SK-N-SH (cell line): ENCODE results near the gene NEDD8. TPM values are rescaled to one million over a fixed set of nuclear protein-coding genes. Genes with fewer than 3 reads are reported as not detected.

Experiments
- CTCF ChIA-PET: fragments of 300-600, 350-600 bp; formaldehyde crosslinking; extraction: SDS; loops from one replicate; lab custom pipeline; 2021; lab: Yijun Ruan, JAX
- POLR2A ChIA-PET: fragments of 350-600 bp; sonication (Branson Sonifier 250); formaldehyde crosslinking; extraction: SDS; loops from one replicate; lab custom pipeline; 2020; ENCODE audit warnings: antibody characterized with exemption, inconsistent platforms; lab: Yijun Ruan, JAX
- DNase-seq: peaks from one replicate; pipeline ENCODE4 v3.0.0; 2012
- H2AFZ ChIP-seq: fragments of 200-600 bp; sonication (generic); 2 replicates; pipeline ENCODE4 v1.8.1; 2016; ENCODE audit warnings: antibody characterized with exemption, mild to moderate bottlenecking, low read depth
- H3F3A ChIP-seq: fragments of 200-600 bp; sonication (generic); replicated peaks from 2 replicates; pipeline ENCODE3; 2016; ENCODE audit warnings: antibody characterized with exemption, mild to moderate bottlenecking; ENCODE audit not compliant: insufficient read depth
- H3K27ac ChIP-seq, 2 experiments: fragments of 200-500 bp in 1 of 2; fragments of 200-600 bp in 1 of 2; sonication (Bioruptor generic) in 1 of 2; sonication (generic), shearing (Covaris generic) in 1 of 2; 2 replicates each; pipeline versions ENCODE4 v1.5.1 to v1.6.1; 2014 to 2016; ENCODE audit warnings: low read depth in 2 of 2, inconsistent platforms in 1 of 2, low read length in 1 of 2, mild to moderate bottlenecking in 1 of 2, mixed read lengths in 1 of 2
- H3K27me3 ChIP-seq: fragments of 200-600 bp; sonication (generic), shearing (Covaris generic); 2 replicates; pipeline ENCODE4 v1.6.1; 2016; ENCODE audit warnings: mixed run types; ENCODE audit not compliant: insufficient read depth
- H3K36me3 ChIP-seq, 2 experiments: fragments of 200-500 bp in 1 of 2; fragments of 200-600 bp in 1 of 2; sonication (Bioruptor generic) in 1 of 2; sonication (generic) in 1 of 2; replicated peaks in 1 of 2; 2 replicates each; pipeline versions ENCODE3 to v1.5.1; 2014 to 2016; ENCODE audit warnings: low read length in 1 of 2, mild to moderate bottlenecking in 1 of 2; ENCODE audit not compliant: insufficient read depth in 2 of 2, control insufficient read depth in 1 of 2
- H3K4me1 ChIP-seq, 2 experiments: fragments of 200-500 bp in 1 of 2; fragments of 200-600 bp in 1 of 2; sonication (Bioruptor generic) in 1 of 2; sonication (generic), shearing (Covaris generic) in 1 of 2; 2 replicates each; pipeline versions ENCODE4 v1.5.1 to v1.6.1; 2014 to 2016; ENCODE audit warnings: low read depth in 1 of 2, low read length in 1 of 2, mixed run types in 1 of 2; ENCODE audit not compliant: insufficient read depth in 2 of 2, control insufficient read depth in 1 of 2
- H3K4me2 ChIP-seq: fragments of 200-600 bp; sonication (generic), shearing (Covaris generic); 2 replicates; pipeline ENCODE4 v1.6.1; 2017; ENCODE audit warnings: mixed run types
- H3K4me3 ChIP-seq, 2 experiments: fragments of 200-500 bp in 1 of 2; fragments of 200-600 bp in 1 of 2; sonication (Bioruptor generic) in 1 of 2; sonication (generic), shearing (Covaris generic) in 1 of 2; 2 replicates each; pipeline versions ENCODE4 v1.5.1 to v1.8.1; 2014 to 2016; ENCODE audit warnings: low read depth in 2 of 2, inconsistent platforms in 1 of 2, low read length in 1 of 2, mild to moderate bottlenecking in 1 of 2, mixed read lengths in 1 of 2, moderate library complexity in 1 of 2
- H3K79me2 ChIP-seq: fragments of 200-600 bp; sonication (generic); 2 replicates; pipeline ENCODE4 v1.8.1; 2017; ENCODE audit warnings: mild to moderate bottlenecking; ENCODE audit not compliant: insufficient read depth
- H3K9ac ChIP-seq: fragments of 200-600 bp; sonication (generic); 2 replicates; pipeline ENCODE4 v1.6.1; 2017; ENCODE audit warnings: mixed run types
- H3K9me2 ChIP-seq: fragments of 200-600 bp; sonication (generic); 2 replicates; pipeline ENCODE4 v1.6.1; 2017; ENCODE audit warnings: mixed run types
- H3K9me3 ChIP-seq: fragments of 200-600 bp; sonication (generic); 2 replicates; pipeline ENCODE4 v1.6.1; 2017; ENCODE audit warnings: mixed run types, mild to moderate bottlenecking, moderate library complexity
- H4K20me1 ChIP-seq: fragments of 200-600 bp; sonication (generic); 2 replicates; pipeline ENCODE4 v1.6.1; 2017; ENCODE audit warnings: mild to moderate bottlenecking, mixed run types; ENCODE audit not compliant: insufficient read depth
- GATA2 ChIP-seq: sonication (generic); formaldehyde crosslinking; IDR thresholded peaks from 2 replicates; pipeline ENCODE4 v1.5.0; 2020; ENCODE audit warnings: mild to moderate bottlenecking, missing genetic modification reagents
- NRF1 ChIP-seq: IDR thresholded peaks from 2 replicates; pipeline ENCODE4 v1.6.1; 2012; ENCODE audit warnings: low read depth, mild to moderate bottlenecking, low read length
- RCOR1 ChIP-seq: fragments of 150-350 bp; IDR thresholded peaks from 2 replicates; pipeline ENCODE4 v1.6.1; 2017; ENCODE audit warnings: antibody characterized with exemption, low read length
- SIN3A ChIP-seq: IDR thresholded peaks from 2 replicates; pipeline ENCODE4 v1.6.1; 2012; ENCODE audit warnings: low read depth, mild to moderate bottlenecking, low read length, moderate library complexity, borderline replicate concordance
- TCF12 ChIP-seq: IDR thresholded peaks from 2 replicates; pipeline ENCODE4 v1.4.0; 2012
- WGBS: methylation state at CpG from one replicate; pipeline ENCODE4 v1.1.6; 2017; ENCODE audit warnings: low lambda C conversion rate; 5-methylcytosine and 5-hydroxymethylcytosine counted together
- polyA plus RNA-seq, 3 experiments: library from polyadenylated mRNA; depleted of rRNA; stranded (reverse); fragments of >200 nt; gene quantifications; 2 replicates each; pipeline ENCODE4 v1.2.3, GENCODE V29; 2012
- TF ChIP-seq, protein P1 (sequence below): fragments of 200-600 bp; sonication (generic); IDR thresholded peaks from 2 replicates; pipeline ENCODE4 v1.6.1; 2017; ENCODE audit warnings: antibody characterized with exemption, mild to moderate bottlenecking, moderate library complexity
- TF ChIP-seq, protein P2 (sequence below): fragments of 150-350 bp; IDR thresholded peaks from 2 replicates; pipeline ENCODE4 v1.6.1; 2017; ENCODE audit warnings: antibody characterized with exemption, low read length, low read depth, borderline replicate concordance
- TF ChIP-seq, protein P3 (sequence below): IDR thresholded peaks from 2 replicates; pipeline ENCODE4 v1.6.1; 2012; ENCODE audit warnings: mild to moderate bottlenecking, low read depth, low read length, moderate library complexity
- TF ChIP-seq, protein P4 (sequence below): IDR thresholded peaks from 2 replicates; pipeline ENCODE4 v1.4.0; 2012; ENCODE audit warnings: low read depth
- TF ChIP-seq, protein P5 (sequence below): IDR thresholded peaks from 2 replicates; pipeline ENCODE4; 2012

Gene NEDD8
- polyA plus RNA-seq, 1 of the 3 experiments (the other 2 are of a cell fraction), result 534 TPM

DNA sequence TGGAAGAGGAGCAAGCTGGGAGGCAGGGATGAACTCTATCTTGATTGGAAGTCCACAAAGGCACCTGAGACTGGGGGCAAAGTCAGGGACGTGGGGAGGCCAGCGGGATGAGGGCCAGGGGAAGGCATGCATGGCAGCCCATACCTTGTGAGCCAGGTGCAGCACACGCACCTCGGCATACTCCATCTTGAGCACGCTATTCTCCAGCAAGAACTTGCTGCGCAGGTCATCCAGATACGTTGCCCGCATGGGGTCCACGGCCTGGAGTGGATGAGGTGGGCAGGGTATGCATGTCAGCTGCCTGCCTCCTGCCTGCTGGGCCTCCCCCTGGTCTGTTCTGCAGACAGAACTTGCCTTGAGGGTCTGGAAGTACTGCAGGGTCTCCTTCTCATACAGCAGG lies 35.3 kb upstream of the NEDD8 start (continued):
- TF ChIP-seq, protein P1, sequence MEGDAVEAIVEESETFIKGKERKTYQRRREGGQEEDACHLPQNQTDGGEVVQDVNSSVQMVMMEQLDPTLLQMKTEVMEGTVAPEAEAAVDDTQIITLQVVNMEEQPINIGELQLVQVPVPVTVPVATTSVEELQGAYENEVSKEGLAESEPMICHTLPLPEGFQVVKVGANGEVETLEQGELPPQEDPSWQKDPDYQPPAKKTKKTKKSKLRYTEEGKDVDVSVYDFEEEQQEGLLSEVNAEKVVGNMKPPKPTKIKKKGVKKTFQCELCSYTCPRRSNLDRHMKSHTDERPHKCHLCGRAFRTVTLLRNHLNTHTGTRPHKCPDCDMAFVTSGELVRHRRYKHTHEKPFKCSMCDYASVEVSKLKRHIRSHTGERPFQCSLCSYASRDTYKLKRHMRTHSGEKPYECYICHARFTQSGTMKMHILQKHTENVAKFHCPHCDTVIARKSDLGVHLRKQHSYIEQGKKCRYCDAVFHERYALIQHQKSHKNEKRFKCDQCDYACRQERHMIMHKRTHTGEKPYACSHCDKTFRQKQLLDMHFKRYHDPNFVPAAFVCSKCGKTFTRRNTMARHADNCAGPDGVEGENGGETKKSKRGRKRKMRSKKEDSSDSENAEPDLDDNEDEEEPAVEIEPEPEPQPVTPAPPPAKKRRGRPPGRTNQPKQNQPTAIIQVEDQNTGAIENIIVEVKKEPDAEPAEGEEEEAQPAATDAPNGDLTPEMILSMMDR, result no peak
- TF ChIP-seq, protein P2, sequence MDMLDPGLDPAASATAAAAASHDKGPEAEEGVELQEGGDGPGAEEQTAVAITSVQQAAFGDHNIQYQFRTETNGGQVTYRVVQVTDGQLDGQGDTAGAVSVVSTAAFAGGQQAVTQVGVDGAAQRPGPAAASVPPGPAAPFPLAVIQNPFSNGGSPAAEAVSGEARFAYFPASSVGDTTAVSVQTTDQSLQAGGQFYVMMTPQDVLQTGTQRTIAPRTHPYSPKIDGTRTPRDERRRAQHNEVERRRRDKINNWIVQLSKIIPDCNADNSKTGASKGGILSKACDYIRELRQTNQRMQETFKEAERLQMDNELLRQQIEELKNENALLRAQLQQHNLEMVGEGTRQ, result no peak
- TF ChIP-seq GATA2 (CRISPR knock-in tag) (no peak), NRF1 (no peak), RCOR1 (no peak)
- TF ChIP-seq, protein P3, sequence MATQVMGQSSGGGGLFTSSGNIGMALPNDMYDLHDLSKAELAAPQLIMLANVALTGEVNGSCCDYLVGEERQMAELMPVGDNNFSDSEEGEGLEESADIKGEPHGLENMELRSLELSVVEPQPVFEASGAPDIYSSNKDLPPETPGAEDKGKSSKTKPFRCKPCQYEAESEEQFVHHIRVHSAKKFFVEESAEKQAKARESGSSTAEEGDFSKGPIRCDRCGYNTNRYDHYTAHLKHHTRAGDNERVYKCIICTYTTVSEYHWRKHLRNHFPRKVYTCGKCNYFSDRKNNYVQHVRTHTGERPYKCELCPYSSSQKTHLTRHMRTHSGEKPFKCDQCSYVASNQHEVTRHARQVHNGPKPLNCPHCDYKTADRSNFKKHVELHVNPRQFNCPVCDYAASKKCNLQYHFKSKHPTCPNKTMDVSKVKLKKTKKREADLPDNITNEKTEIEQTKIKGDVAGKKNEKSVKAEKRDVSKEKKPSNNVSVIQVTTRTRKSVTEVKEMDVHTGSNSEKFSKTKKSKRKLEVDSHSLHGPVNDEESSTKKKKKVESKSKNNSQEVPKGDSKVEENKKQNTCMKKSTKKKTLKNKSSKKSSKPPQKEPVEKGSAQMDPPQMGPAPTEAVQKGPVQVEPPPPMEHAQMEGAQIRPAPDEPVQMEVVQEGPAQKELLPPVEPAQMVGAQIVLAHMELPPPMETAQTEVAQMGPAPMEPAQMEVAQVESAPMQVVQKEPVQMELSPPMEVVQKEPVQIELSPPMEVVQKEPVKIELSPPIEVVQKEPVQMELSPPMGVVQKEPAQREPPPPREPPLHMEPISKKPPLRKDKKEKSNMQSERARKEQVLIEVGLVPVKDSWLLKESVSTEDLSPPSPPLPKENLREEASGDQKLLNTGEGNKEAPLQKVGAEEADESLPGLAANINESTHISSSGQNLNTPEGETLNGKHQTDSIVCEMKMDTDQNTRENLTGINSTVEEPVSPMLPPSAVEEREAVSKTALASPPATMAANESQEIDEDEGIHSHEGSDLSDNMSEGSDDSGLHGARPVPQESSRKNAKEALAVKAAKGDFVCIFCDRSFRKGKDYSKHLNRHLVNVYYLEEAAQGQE, result no peak
- TF ChIP-seq, all 33 proteins: peak for 0

DNA sequence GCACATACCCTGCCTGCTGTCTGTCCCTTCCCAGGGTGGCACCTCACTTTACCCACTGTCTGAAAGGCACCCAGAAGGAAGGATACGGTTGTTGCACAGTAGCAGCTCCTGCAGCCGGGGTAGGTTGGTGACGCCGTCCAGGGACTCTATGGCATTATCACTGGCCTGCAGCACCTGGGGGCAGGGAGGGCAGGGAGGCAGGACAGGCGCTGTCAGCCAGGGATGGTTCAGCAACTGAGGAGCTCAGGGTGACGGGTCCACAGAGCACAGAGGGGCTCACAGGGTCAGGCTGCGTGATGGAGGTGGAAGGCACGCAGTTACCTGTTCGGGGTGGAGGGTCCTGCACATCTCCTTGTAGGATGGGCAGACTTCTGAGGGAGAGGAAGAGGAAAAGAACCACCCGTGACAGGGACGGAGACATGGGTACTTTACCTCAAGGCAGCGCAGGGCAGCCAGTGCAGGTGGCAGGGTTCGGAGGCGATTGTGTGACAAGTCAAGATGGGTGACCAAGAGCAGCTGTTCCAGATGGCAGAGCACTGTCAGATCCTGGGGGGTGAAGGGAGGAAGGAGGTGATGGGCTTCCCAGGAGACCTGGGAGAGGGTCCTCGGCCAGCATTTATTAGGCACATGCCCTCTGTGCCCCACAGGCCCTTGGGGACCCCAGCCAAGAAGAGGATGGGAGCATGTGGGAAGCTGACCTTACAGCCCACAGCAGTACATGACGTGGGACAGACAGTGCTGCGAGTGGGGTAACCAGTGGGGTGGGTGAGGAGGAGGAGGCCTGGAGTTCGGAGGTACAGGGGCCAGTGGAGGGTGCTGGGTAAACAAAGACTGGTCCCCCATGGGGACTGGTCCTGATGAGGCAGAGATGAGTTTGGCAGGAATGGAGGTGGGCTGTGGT lies 34.4 kb upstream of the NEDD8 start:
- Histone ChIP-seq H3K9me3 (no peaks in the 10 kb centered on the region), H3K9ac (no peak overlapping the region), H3K36me3 (peaks cover 0 to 31% of the 10 kb centered on the region in 2 experiments), H3K4me3 (no peak overlapping the region), H4K20me1 (no peaks in the 10 kb centered on the region), H2AFZ (no peak overlapping the region), H3K27me3 (no peaks in the 10 kb centered on the region), H3K4me1 (peaks cover 0 to 4% of the 10 kb centered on the region in 2 experiments; a peak in 1 of 4 replicates), H3K27ac (no peak overlapping the region), H3K9me2 (no peaks in the 10 kb centered on the region), H3K4me2 (no peak overlapping the region), H3F3A (no peaks in the 10 kb centered on the region), H3K79me2 (no peaks in the 10 kb centered on the region)
- CTCF ChIA-PET, result interaction anchor here (1.3 kb wide), 1 partner anchor 67 kb away, joined by 4 read pairs; no protein-coding TSS in a partner anchor
- no peak for DNase-seq
- 79% methylated on average over 17 of the region's 18 CpGs for WGBS
- TF ChIP-seq, protein P4, sequence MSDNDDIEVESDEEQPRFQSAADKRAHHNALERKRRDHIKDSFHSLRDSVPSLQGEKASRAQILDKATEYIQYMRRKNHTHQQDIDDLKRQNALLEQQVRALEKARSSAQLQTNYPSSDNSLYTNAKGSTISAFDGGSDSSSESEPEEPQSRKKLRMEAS, result no peak
- TF ChIP-seq, protein P5, sequence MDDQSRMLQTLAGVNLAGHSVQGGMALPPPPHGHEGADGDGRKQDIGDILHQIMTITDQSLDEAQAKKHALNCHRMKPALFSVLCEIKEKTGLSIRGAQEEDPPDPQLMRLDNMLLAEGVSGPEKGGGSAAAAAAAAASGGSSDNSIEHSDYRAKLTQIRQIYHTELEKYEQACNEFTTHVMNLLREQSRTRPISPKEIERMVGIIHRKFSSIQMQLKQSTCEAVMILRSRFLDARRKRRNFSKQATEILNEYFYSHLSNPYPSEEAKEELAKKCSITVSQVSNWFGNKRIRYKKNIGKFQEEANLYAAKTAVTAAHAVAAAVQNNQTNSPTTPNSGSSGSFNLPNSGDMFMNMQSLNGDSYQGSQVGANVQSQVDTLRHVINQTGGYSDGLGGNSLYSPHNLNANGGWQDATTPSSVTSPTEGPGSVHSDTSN, result no peak
- TF ChIP-seq, protein P1, result no peak
- no peak for TF ChIP-seq TCF12
- no peak for TF ChIP-seq SIN3A
- no peak for TF ChIP-seq NRF1
- POLR2A ChIA-PET, result no interaction called here
